Left lung (tissue), 10 donors: ENCODE results near the gene EFCC1. TPM values are rescaled to one million over a fixed set of nuclear protein-coding genes. Genes with fewer than 3 reads are reported as not detected.
"Not testable (repeated sequence)": the region's sequence is repeated elsewhere in the genome, so short reads cannot be mapped to it uniquely, and the experiment has no call there.

Source experiments
- ATAC-seq: fragments of 200-7000 bp; cut with Tn5 transposase; one replicate; pipeline ENCODE4 v1.9.1; 2020; ENCODE audit warnings: moderate library complexity
- DNase-seq, 4 donors: peaks; one replicate each; pipeline ENCODE4 v3.0.0-alpha.2; 2013 to 2020
- H3K27ac ChIP-seq, 2 donors: fragments of 200-600 bp; sonication (generic) in 1 of 2; one replicate each; pipeline versions ENCODE4 v1.5.0 to v1.8.0; 2020 to 2021
- H3K27me3 ChIP-seq, 2 donors: fragments of 200-600 bp; sonication (generic) in 1 of 2; one replicate each; pipeline versions ENCODE4 v1.5.0 to v1.8.0; 2020 to 2021
- H3K36me3 ChIP-seq, 2 donors: fragments of 200-600 bp; sonication (generic) in 1 of 2; one replicate each; pipeline versions ENCODE4 v1.5.0 to v1.8.0; 2020 to 2021
- H3K4me1 ChIP-seq, 2 donors: fragments of 200-600 bp; one replicate each; pipeline ENCODE4 v1.8.0; 2021
- H3K4me3 ChIP-seq, 2 donors: fragments of 200-600 bp; sonication (generic) in 1 of 2; one replicate each; pipeline versions ENCODE4 v1.5.0 to v1.8.0; 2020 to 2021; ENCODE audit warnings: mild to moderate bottlenecking in 1 of 2
- H3K9me3 ChIP-seq, 2 donors: fragments of 200-600 bp; sonication (generic) in 1 of 2; one replicate each; pipeline versions ENCODE4 v1.5.0 to v1.8.0; 2020 to 2021
- CTCF ChIP-seq, 2 donors: fragments of 200-600 bp; sonication (generic) in 1 of 2; IDR thresholded peaks; one replicate each; pipeline versions ENCODE4 v1.5.0 to v1.8.0; 2021; ENCODE audit warnings: antibody characterized with exemption in 2 of 2
- intact Hi-C, 2 donors: fragments of 100-400 bp; cut with DNase I; formaldehyde crosslinking; loops; one replicate each; pipeline versions ENCODE4 v1.11.2 to v1.14.2; 2022
- polyA plus RNA-seq, 6 donors: library from polyadenylated mRNA; unstranded; fragments of 120-200 nt; gene quantifications; one replicate each; pipeline ENCODE4 v1.2.1, GENCODE V29; 2013; ENCODE audit not compliant: insufficient read length in 6 of 6
- total RNA-seq, 2 donors: library from RNA; stranded (reverse); fragmentation: NEBNext Ultra II Directional; extraction: Animal tissue kit (Norgen Biotek cat#: 25700); gene quantifications; one replicate each; pipeline ENCODE4 v1.2.1, GENCODE V29; 2021
- donor health status: DM: no; HTN: yes; CAD: no.
- donor health status: DM: no; HTN: no; CAD: no.

EFCC1 gene
- total and polyA plus RNA-seq, 8 donors = 2.7 to 16.8 (median 12.9) TPM

GRCh38 chr3:129087138-129087702 is 86.1 kb downstream of the EFCC1 start:
- Histone ChIP-seq H3K4me3 (no peak overlapping the region), H3K36me3 (peaks cover 0 to 14% of the 10 kb centered on the region in 2 donors), H3K4me1 (peaks cover 6% of the 10 kb centered on the region in 2 donors), H3K27ac (peak overlapping the region; percentile 74 to 83), H3K27me3 (no peaks in the 10 kb centered on the region), H3K9me3 (no peaks in the 10 kb centered on the region)
- intact Hi-C loops = no loop called here
- ATAC-seq (peak; percentile 58), DNase-seq (peak in 3 of 4 donors; percentile 24 to 61 (median 51))
- no peak for TF ChIP-seq CTCF (IDR thresholded peaks at IDR 0.05)

- ATAC-seq = peak; percentile 93
- intact Hi-C loops, H3K4me1 ChIP-seq, H3K4me3 ChIP-seq, H3K27me3 ChIP-seq, H3K9me3 ChIP-seq, H3K27ac ChIP-seq: not testable (repeated sequence)
- peak in 2 of 4 donors; percentile 50 to 54 for DNase-seq
- peaks cover 0 to 21% of the 10 kb centered on the region in 2 donors for H3K36me3 ChIP-seq
Measured at GRCh38 chr3:129087904-129088303, 86.8 kb downstream of the EFCC1 start.

- ATAC-seq = peak; percentile 19
- intact Hi-C loops = not testable (repeated sequence)
Measured at GRCh38 chr3:129088312-129088711, 87.2 kb downstream of the EFCC1 start.

More at GRCh38 chr3:129088312-129088711, 87.2 kb downstream of the EFCC1 start:
- not testable (repeated sequence) for H3K4me1 ChIP-seq, H3K9me3 ChIP-seq, H3K27me3 ChIP-seq, DNase-seq, H3K27ac ChIP-seq, H3K4me3 ChIP-seq
- H3K36me3 ChIP-seq = peaks cover 0 to 25% of the 10 kb centered on the region in 2 donors

Other genes starting within 250 kb of the EFCC1 start
- gene ACAD9, start 121.7 kb upstream of the EFCC1 start, total RNA-seq = 10 to 100 TPM; 38.6 to 43.2 TPM
- gene ACAD9, start 121.7 kb upstream of the EFCC1 start, polyA plus RNA-seq = 10 to 100 TPM; 41.6 to 46.4 (median 44.3) TPM
- 1 to 10 TPM; 1.7 to 2.1 TPM for gene CFAP92, start 7.2 kb upstream of the EFCC1 start, total RNA-seq
- gene CFAP92, start 7.2 kb upstream of the EFCC1 start, polyA plus RNA-seq = 1 to 10 TPM; 3.0 to 4.4 (median 4.1) TPM
- gene GP9, start 59.5 kb downstream of the EFCC1 start, total RNA-seq = 1 to 10 TPM in 1 of 2 donors, not detected in 1; 1.1 TPM
- 1 to 10 TPM; 1.9 to 2.7 (median 2.2) TPM for gene GP9, start 59.5 kb downstream of the EFCC1 start, polyA plus RNA-seq
- gene RAB43, start 120.5 kb downstream of the EFCC1 start, total RNA-seq = 10 to 100 TPM; 30.0 to 30.6 TPM
- gene RAB43, start 120.5 kb downstream of the EFCC1 start, polyA plus RNA-seq = 10 to 100 TPM in 4 of 6 donors, 1 to 10 TPM in 2; 5.8 to 10.5 (median 10.1) TPM
- gene ISY1, start 159.8 kb downstream of the EFCC1 start, total RNA-seq = 10 to 100 TPM; 29.1 to 37.0 TPM
- gene ISY1, start 159.8 kb downstream of the EFCC1 start, polyA plus RNA-seq = 10 to 100 TPM; 45.5 to 60.0 (median 51.4) TPM
- 100 to 1,000 TPM; 221 to 319 TPM for gene CNBP, start 182.6 kb downstream of the EFCC1 start, total RNA-seq
- 100 to 1,000 TPM; 386 to 450 (median 422) TPM for gene CNBP, start 182.6 kb downstream of the EFCC1 start, polyA plus RNA-seq
- 100 to 1,000 TPM; 211 to 231 TPM for gene COPG1, start 248.3 kb downstream of the EFCC1 start, total RNA-seq
- 100 to 1,000 TPM; 138 to 172 (median 159) TPM for gene COPG1, start 248.3 kb downstream of the EFCC1 start, polyA plus RNA-seq